Astrocyte (in vitro differentiated cells and primary cell): ENCODE data around the gene TNP2. TPM values are rescaled to one million over a fixed set of nuclear protein-coding genes. Genes with fewer than 3 reads are reported as not detected.

Experiments used
- DNase-seq: peaks from one replicate; pipeline ENCODE4 v3.0.0-alpha.2; 2010; ENCODE audit warnings: low read depth
- FAIRE-seq: peaks from 2 replicates; lab custom pipeline; 2011; peaks lifted over from hg19 to GRCh38; lab: Jason Lieb, UNC
- H2AFZ ChIP-seq: 2 replicates; pipeline ENCODE4 v1.6.0; 2012; ENCODE audit warnings: low read depth, low read length, inconsistent platforms
- H3K27ac ChIP-seq: 2 replicates; pipeline ENCODE4 v1.5.1; 2011; ENCODE audit warnings: low read depth, low read length, inconsistent platforms
- H3K27me3 ChIP-seq: 2 replicates; pipeline ENCODE4 v1.6.0; 2011; ENCODE audit warnings: low read length, inconsistent platforms; ENCODE audit not compliant: insufficient read depth
- H3K36me3 ChIP-seq: 2 replicates; pipeline ENCODE4 v1.5.1; 2011; ENCODE audit warnings: low read length, inconsistent platforms; ENCODE audit not compliant: insufficient read depth
- H3K4me1 ChIP-seq: 2 replicates; pipeline ENCODE4 v1.5.1; 2011; ENCODE audit warnings: low read length, inconsistent platforms; ENCODE audit not compliant: insufficient read depth
- H3K4me2 ChIP-seq: 2 replicates; pipeline ENCODE4 v1.6.0; 2012; ENCODE audit warnings: low read length, inconsistent platforms
- H3K4me3 ChIP-seq: 2 replicates; pipeline ENCODE4 v1.5.1; 2011; ENCODE audit warnings: low read depth, mild to moderate bottlenecking, low read length, inconsistent platforms; ENCODE audit not compliant: insufficient read depth
- H3K79me2 ChIP-seq: 2 replicates; pipeline ENCODE4 v1.6.0; 2012; ENCODE audit warnings: mild to moderate bottlenecking, low read length, inconsistent platforms; ENCODE audit not compliant: insufficient read depth
- H3K9ac ChIP-seq: 2 replicates; pipeline ENCODE4 v1.6.0; 2012; ENCODE audit warnings: mild to moderate bottlenecking, low read length, inconsistent platforms
- H3K9me3 ChIP-seq: 2 replicates; pipeline ENCODE4 v1.5.1; 2012; ENCODE audit warnings: low read depth, mild to moderate bottlenecking, low read length, inconsistent platforms; ENCODE audit not compliant: insufficient read depth
- H4K20me1 ChIP-seq: 2 replicates; pipeline ENCODE4 v1.6.0; 2012; ENCODE audit warnings: low read length, inconsistent platforms; ENCODE audit not compliant: insufficient read depth
- H3K27ac Mint-ChIP-seq: one replicate; pipeline ENCODE4 v1.8.0; 2021; ENCODE audit warnings: mild to moderate bottlenecking, mixed read lengths; ENCODE audit not compliant: unreplicated experiment
- H3K27me3 Mint-ChIP-seq: one replicate; pipeline ENCODE4 v1.8.0; 2021; ENCODE audit warnings: low read depth, mixed read lengths; ENCODE audit not compliant: unreplicated experiment
- H3K36me3 Mint-ChIP-seq: one replicate; pipeline ENCODE4 v1.8.0; 2021; ENCODE audit warnings: low read depth, mixed read lengths; ENCODE audit not compliant: unreplicated experiment
- H3K4me1 Mint-ChIP-seq: one replicate; pipeline ENCODE4 v1.8.0; 2021; ENCODE audit warnings: low read depth, mixed read lengths; ENCODE audit not compliant: unreplicated experiment
- H3K4me3 Mint-ChIP-seq: one replicate; pipeline ENCODE4 v1.8.0; 2021; ENCODE audit warnings: mild to moderate bottlenecking, moderate library complexity, mixed read lengths; ENCODE audit not compliant: unreplicated experiment
- H3K9me3 Mint-ChIP-seq: one replicate; pipeline ENCODE4 v1.8.0; 2021; ENCODE audit warnings: mild to moderate bottlenecking, mixed read lengths; ENCODE audit not compliant: unreplicated experiment
- EZH2 ChIP-seq: IDR thresholded peaks from 2 replicates; pipeline ENCODE4 v1.6.1; 2012; ENCODE audit warnings: mild to moderate bottlenecking, low read length, inconsistent platforms; ENCODE audit not compliant: insufficient read depth
- total RNA-seq: library from RNA; stranded (reverse); gene quantifications from 2 replicates; pipeline ENCODE4 v1.2.1, GENCODE V29; 2021
- TF ChIP-seq, protein P1 (sequence below): IDR thresholded peaks from 2 replicates; pipeline ENCODE4 v1.5.1; 2011; ENCODE audit warnings: low read depth, mild to moderate bottlenecking, inconsistent platforms, low read length, moderate library complexity; ENCODE audit not compliant: insufficient read depth

Gene TNP2
- total RNA-seq, 1 donor from 2014 or later, result not detected

- H3K27ac ChIP-seq, result no peak overlapping the region
- no peaks in the 10 kb centered on the region for H3K9me3 ChIP-seq
- Mint-ChIP-seq H3K36me3 (no peaks in the 10 kb centered on the region), H3K27me3 (peaks cover 29% of the 10 kb centered on the region), H3K4me1 (no peaks in the 10 kb centered on the region), H3K27ac (peak overlapping the region; percentile 7), H3K9me3 (no peaks in the 10 kb centered on the region), H3K4me3 (no peak overlapping the region)
- no peaks in the 10 kb centered on the region for H4K20me1 ChIP-seq
- TF ChIP-seq, protein P1, sequence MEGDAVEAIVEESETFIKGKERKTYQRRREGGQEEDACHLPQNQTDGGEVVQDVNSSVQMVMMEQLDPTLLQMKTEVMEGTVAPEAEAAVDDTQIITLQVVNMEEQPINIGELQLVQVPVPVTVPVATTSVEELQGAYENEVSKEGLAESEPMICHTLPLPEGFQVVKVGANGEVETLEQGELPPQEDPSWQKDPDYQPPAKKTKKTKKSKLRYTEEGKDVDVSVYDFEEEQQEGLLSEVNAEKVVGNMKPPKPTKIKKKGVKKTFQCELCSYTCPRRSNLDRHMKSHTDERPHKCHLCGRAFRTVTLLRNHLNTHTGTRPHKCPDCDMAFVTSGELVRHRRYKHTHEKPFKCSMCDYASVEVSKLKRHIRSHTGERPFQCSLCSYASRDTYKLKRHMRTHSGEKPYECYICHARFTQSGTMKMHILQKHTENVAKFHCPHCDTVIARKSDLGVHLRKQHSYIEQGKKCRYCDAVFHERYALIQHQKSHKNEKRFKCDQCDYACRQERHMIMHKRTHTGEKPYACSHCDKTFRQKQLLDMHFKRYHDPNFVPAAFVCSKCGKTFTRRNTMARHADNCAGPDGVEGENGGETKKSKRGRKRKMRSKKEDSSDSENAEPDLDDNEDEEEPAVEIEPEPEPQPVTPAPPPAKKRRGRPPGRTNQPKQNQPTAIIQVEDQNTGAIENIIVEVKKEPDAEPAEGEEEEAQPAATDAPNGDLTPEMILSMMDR, result no peak
- no peak for TF ChIP-seq EZH2
- no peak overlapping the region for H3K9ac ChIP-seq
- H3K36me3 ChIP-seq, result no peaks in the 10 kb centered on the region
- H3K4me3 ChIP-seq, result no peak overlapping the region
- no peak for FAIRE-seq
- H3K27me3 ChIP-seq, result no peaks in the 10 kb centered on the region
- H3K4me1 ChIP-seq, result no peaks in the 10 kb centered on the region
- DNase-seq, result no peak
- H2AFZ ChIP-seq, result no peak overlapping the region
- no peak overlapping the region for H3K4me2 ChIP-seq
- H3K79me2 ChIP-seq, result no peaks in the 10 kb centered on the region
These were observed 37.7 kb downstream of the TNP2 start for GRCh38 chr16:11231367-11231970.

DNA sequence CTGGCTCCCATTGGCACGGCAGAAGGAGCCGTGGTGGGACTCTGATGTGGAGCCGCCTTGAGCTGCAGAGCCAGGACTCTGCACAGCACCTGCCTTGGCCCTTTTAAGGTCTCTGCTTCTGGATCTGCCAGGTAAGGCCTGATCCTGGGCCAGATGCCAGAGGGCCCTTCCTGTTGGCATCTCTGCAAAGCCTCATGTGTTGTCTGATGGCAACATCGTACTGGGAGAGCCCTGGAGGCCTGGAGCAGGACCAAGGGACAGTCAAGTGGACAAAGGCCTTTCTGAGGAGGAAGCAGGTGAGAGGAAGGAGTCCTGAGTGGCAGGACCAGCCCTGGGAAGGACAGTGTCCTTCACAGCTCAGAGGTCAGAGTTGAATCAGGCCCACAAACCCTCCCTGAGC, 39.2 kb downstream of the TNP2 start:
- H3K9me3 Mint-ChIP-seq, result no peaks in the 10 kb centered on the region
- H3K36me3 ChIP-seq, result no peaks in the 10 kb centered on the region
- no peaks in the 10 kb centered on the region for H3K4me1 Mint-ChIP-seq
- no peaks in the 10 kb centered on the region for H3K79me2 ChIP-seq
- no peak overlapping the region for H3K4me3 ChIP-seq
- no peaks in the 10 kb centered on the region for H4K20me1 ChIP-seq
- no peak for DNase-seq
- H3K4me3 Mint-ChIP-seq, result no peak overlapping the region
- no peak overlapping the region for H3K9ac ChIP-seq
- no peaks in the 10 kb centered on the region for H3K36me3 Mint-ChIP-seq
- H3K4me1 ChIP-seq, result no peaks in the 10 kb centered on the region
- no peak overlapping the region for H3K27ac ChIP-seq
- FAIRE-seq, result no peak
- no peak overlapping the region for H2AFZ ChIP-seq
- no peak overlapping the region for H3K27ac Mint-ChIP-seq
- no peaks in the 10 kb centered on the region for H3K9me3 ChIP-seq
- H3K27me3 Mint-ChIP-seq, result peaks cover 31% of the 10 kb centered on the region
- H3K4me2 ChIP-seq, result no peak overlapping the region
- TF ChIP-seq, protein P1, result no peak
- TF ChIP-seq EZH2, result no peak
- no peaks in the 10 kb centered on the region for H3K27me3 ChIP-seq

- H3K27me3 ChIP-seq, result no peaks in the 10 kb centered on the region
- Mint-ChIP-seq H3K4me1 (no peaks in the 10 kb centered on the region), H3K9me3 (no peaks in the 10 kb centered on the region), H3K4me3 (no peak overlapping the region), H3K36me3 (no peaks in the 10 kb centered on the region), H3K27ac (no peak overlapping the region), H3K27me3 (peaks cover 33% of the 10 kb centered on the region)
- no peaks in the 10 kb centered on the region for H3K79me2 ChIP-seq
- TF ChIP-seq, protein P1, result no peak
- no peak for TF ChIP-seq EZH2
- H3K4me2 ChIP-seq, result no peak overlapping the region
- FAIRE-seq (no peak), DNase-seq (no peak)
- no peaks in the 10 kb centered on the region for H3K9me3 ChIP-seq
- H3K4me3 ChIP-seq, result no peak overlapping the region
- H3K9ac ChIP-seq, result no peak overlapping the region
- no peak overlapping the region for H2AFZ ChIP-seq
- H3K36me3 ChIP-seq, result no peaks in the 10 kb centered on the region
- H3K27ac ChIP-seq, result no peak overlapping the region
- H4K20me1 ChIP-seq, result no peaks in the 10 kb centered on the region
- H3K4me1 ChIP-seq, result no peaks in the 10 kb centered on the region
These were observed 39.7 kb downstream of the TNP2 start for GRCh38 chr16:11229432-11229831.
